Astrocyte (in vitro differentiated cells and primary cell): ENCODE data around the gene CENPA.

ENCODE experiments used
- EZH2 ChIP-seq: IDR thresholded peaks from 2 replicates; pipeline ENCODE4 v1.6.1; 2012; ENCODE audit warnings: mild to moderate bottlenecking, low read length, inconsistent platforms; ENCODE audit not compliant: insufficient read depth
- TF ChIP-seq, protein P1 (sequence below): IDR thresholded peaks from 2 replicates; pipeline ENCODE4 v1.5.1; 2011; ENCODE audit warnings: low read depth, mild to moderate bottlenecking, inconsistent platforms, low read length, moderate library complexity; ENCODE audit not compliant: insufficient read depth

DNA sequence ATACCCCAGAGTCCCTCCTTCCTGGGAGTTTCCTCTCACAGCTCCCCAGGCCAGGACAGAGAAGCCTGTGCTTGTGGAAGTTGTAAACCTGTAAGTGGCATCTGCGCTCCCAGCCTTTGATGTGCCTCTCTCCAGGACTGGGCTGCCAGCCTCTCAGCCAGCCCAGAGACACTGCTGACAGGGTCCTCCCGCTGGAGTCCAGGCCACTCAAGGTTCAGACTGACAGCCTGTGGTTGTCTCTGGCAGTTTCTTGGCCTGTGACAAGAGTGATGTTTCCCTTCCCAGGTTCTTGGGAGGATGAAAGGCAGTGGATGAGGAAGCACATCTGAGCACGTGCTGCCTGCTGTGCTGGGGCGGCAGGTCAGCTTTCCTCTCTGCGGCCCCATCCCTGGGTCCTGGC is 18.7 kb upstream of the CENPA start:
- TF ChIP-seq, protein P1, sequence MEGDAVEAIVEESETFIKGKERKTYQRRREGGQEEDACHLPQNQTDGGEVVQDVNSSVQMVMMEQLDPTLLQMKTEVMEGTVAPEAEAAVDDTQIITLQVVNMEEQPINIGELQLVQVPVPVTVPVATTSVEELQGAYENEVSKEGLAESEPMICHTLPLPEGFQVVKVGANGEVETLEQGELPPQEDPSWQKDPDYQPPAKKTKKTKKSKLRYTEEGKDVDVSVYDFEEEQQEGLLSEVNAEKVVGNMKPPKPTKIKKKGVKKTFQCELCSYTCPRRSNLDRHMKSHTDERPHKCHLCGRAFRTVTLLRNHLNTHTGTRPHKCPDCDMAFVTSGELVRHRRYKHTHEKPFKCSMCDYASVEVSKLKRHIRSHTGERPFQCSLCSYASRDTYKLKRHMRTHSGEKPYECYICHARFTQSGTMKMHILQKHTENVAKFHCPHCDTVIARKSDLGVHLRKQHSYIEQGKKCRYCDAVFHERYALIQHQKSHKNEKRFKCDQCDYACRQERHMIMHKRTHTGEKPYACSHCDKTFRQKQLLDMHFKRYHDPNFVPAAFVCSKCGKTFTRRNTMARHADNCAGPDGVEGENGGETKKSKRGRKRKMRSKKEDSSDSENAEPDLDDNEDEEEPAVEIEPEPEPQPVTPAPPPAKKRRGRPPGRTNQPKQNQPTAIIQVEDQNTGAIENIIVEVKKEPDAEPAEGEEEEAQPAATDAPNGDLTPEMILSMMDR = no peak
- TF ChIP-seq EZH2 = no peak
